Endothelial cell (in vitro differentiated cells): ENCODE results near the gene PEX11B. TPM values are rescaled to one million over a fixed set of nuclear protein-coding genes. Genes with fewer than 3 reads are reported as not detected.
A peak's percentile ranks its signal among the peaks of the same experiment; 100 is the strongest.

Source experiments
- DNase-seq: peaks from one replicate; pipeline ENCODE4 v3.0.0; 2021; ENCODE audit warnings: low spot score
- H3K27ac Mint-ChIP-seq: one replicate; pipeline ENCODE4 v1.8.0; 2021; ENCODE audit warnings: mixed read lengths, inconsistent platforms; ENCODE audit not compliant: unreplicated experiment
- H3K27me3 Mint-ChIP-seq: one replicate; pipeline ENCODE4 v1.8.0; 2021; ENCODE audit warnings: mild to moderate bottlenecking, moderate library complexity, mixed read lengths, inconsistent platforms; ENCODE audit not compliant: unreplicated experiment
- H3K36me3 Mint-ChIP-seq: one replicate; pipeline ENCODE4 v1.8.0; 2021; ENCODE audit warnings: mild to moderate bottlenecking, low read depth, mixed read lengths, inconsistent platforms; ENCODE audit not compliant: unreplicated experiment
- H3K4me1 Mint-ChIP-seq: one replicate; pipeline ENCODE4 v1.8.0; 2021; ENCODE audit warnings: mild to moderate bottlenecking, mixed read lengths, inconsistent platforms; ENCODE audit not compliant: unreplicated experiment
- H3K4me3 Mint-ChIP-seq: one replicate; pipeline ENCODE4 v1.8.0; 2021; ENCODE audit warnings: mild to moderate bottlenecking, mixed read lengths, inconsistent platforms; ENCODE audit not compliant: unreplicated experiment
- H3K9me3 Mint-ChIP-seq: one replicate; pipeline ENCODE4 v1.8.0; 2021; ENCODE audit warnings: mixed read lengths, inconsistent platforms; ENCODE audit not compliant: unreplicated experiment
- CTCF ChIP-seq: fragments of 200-600 bp; sonication (generic); IDR thresholded peaks from one replicate; pipeline ENCODE4 v1.5.0; 2021; ENCODE audit warnings: antibody characterized with exemption; ENCODE audit not compliant: unreplicated experiment
- total RNA-seq: library from RNA; stranded (reverse); fragmentation: NEBNext Ultra II Directional; extraction: Animal tissue kit (Norgen Biotek cat#: 25700); gene quantifications from one replicate; pipeline ENCODE4 v1.2.1, GENCODE V29; 2021; ENCODE audit not compliant: unreplicated experiment

The PEX11B gene
- total RNA-seq, 1 donor from 2014 or later: 34.0 TPM

GRCh38 chr1:145878724-145879123 lies 39.8 kb downstream of the PEX11B start:
- Mint-ChIP-seq H3K27me3 (peaks cover 6% of the 10 kb centered on the region), H3K36me3 (no peaks in the 10 kb centered on the region), H3K27ac (no peak overlapping the region), H3K4me1 (no peaks in the 10 kb centered on the region), H3K4me3 (no peak overlapping the region), H3K9me3 (no peaks in the 10 kb centered on the region)
- no peak for TF ChIP-seq CTCF
- DNase-seq: no peak

- no peaks in the 10 kb centered on the region for H3K36me3 Mint-ChIP-seq
- no peak overlapping the region for H3K4me3 Mint-ChIP-seq
- H3K9me3 Mint-ChIP-seq: no peaks in the 10 kb centered on the region
- peaks cover 6% of the 10 kb centered on the region for H3K27me3 Mint-ChIP-seq
- no peaks in the 10 kb centered on the region for H3K4me1 Mint-ChIP-seq
- no peak for TF ChIP-seq CTCF
- no peak overlapping the region for H3K27ac Mint-ChIP-seq
- no peak for DNase-seq
Observed at GRCh38 chr1:145877923-145878486, 40.5 kb downstream of the PEX11B start.

GRCh38 chr1:145874646-145875045 lies 43.9 kb downstream of the PEX11B start:
- Mint-ChIP-seq H3K4me3 (no peak overlapping the region), H3K36me3 (no peaks in the 10 kb centered on the region), H3K9me3 (no peaks in the 10 kb centered on the region), H3K27ac (no peak overlapping the region), H3K4me1 (peaks cover 9% of the 10 kb centered on the region), H3K27me3 (peaks cover 14% of the 10 kb centered on the region)
- DNase-seq: no peak
- no peak for TF ChIP-seq CTCF

- DNase-seq: peak; percentile 28
- Mint-ChIP-seq H3K36me3 (no peaks in the 10 kb centered on the region), H3K9me3 (no peaks in the 10 kb centered on the region), H3K27me3 (peaks cover 14% of the 10 kb centered on the region), H3K4me3 (peak overlapping the region; percentile 67), H3K27ac (no peak overlapping the region), H3K4me1 (peaks cover 9% of the 10 kb centered on the region)
- TF ChIP-seq CTCF: no peak
Observed at GRCh38 chr1:145871994-145872924, 46.3 kb downstream of the PEX11B start.

DNA sequence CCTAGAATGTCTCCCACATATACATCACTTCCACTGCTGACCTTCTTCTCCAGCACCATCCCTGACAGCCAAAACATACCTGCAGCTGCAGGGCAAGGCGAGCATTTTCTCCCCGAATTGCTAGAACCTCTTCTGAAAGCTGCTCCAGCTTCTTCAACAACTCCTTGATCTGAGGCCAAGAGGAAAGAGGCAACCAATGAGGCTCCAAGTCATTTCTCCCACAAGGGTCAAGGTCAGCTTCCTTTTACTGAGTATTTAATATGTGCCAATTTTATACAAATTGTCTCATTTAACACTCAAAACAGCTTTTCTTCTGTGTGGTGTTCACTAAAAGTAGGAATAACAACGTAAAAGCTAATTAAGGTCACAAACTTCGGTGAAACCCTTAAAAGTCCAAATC lies 50.3 kb downstream of the PEX11B start:
- no peak overlapping the region for H3K27ac Mint-ChIP-seq
- no peak for TF ChIP-seq CTCF
- H3K27me3 Mint-ChIP-seq: peaks cover 14% of the 10 kb centered on the region

More for the DNA sequence above, 50.3 kb downstream of the PEX11B start:
- Mint-ChIP-seq H3K36me3 (no peaks in the 10 kb centered on the region), H3K9me3 (no peaks in the 10 kb centered on the region), H3K4me3 (no peak overlapping the region), H3K4me1 (peaks cover 9% of the 10 kb centered on the region)
- no peak for DNase-seq
